Activated naive CD4-positive, alpha-beta T cell treated with anti-CD3 and anti-CD28 coated beads, Interleukin-2, amount 50 U/mL, for 24 hours (primary cell): Measurements from ENCODE around the gene LRBA.

ENCODE experiments used
- H3K27ac Mint-ChIP-seq: one replicate; pipeline ENCODE4 v1.8.0; 2021; ENCODE audit warnings: mild to moderate bottlenecking, mixed read lengths
- H3K27me3 Mint-ChIP-seq: one replicate; pipeline ENCODE4 v1.8.0; 2021; ENCODE audit warnings: mixed read lengths
- H3K36me3 Mint-ChIP-seq: one replicate; pipeline ENCODE4 v1.8.0; 2021; ENCODE audit warnings: mixed read lengths
- H3K4me1 Mint-ChIP-seq: one replicate; pipeline ENCODE4 v1.8.0; 2021; ENCODE audit warnings: mixed read lengths
- H3K4me3 Mint-ChIP-seq: one replicate; pipeline ENCODE4 v1.8.0; 2021; ENCODE audit warnings: mild to moderate bottlenecking, mixed read lengths
- H3K9me3 Mint-ChIP-seq: one replicate; pipeline ENCODE4 v1.8.0; 2021; ENCODE audit warnings: mixed read lengths

LRBA gene

DNA sequence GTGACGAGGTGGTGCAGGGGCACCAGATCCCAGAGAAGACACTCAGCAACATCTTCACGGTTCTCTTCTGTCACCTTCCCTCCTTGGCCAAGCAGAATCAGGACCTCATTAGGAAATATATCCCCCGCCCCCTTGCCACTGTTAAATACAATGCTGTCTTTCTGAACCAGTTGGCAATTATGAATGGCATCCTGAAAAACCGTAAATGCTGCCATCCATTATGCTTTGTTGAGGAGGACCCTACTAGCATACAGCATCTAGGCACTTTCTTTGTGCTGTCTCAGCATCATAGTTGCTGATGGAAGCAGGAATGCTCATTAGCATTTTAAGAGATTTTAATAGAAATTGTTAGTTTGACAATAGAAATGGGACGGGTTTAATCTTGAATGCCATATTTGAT lies 798.4 kb downstream of the LRBA start:
- H3K4me3 Mint-ChIP-seq: no peak overlapping the region
- no peaks in the 10 kb centered on the region for H3K36me3 Mint-ChIP-seq
- peaks cover 5% of the 10 kb centered on the region for H3K27me3 Mint-ChIP-seq
- H3K27ac Mint-ChIP-seq: no peak overlapping the region
- no peaks in the 10 kb centered on the region for H3K9me3 Mint-ChIP-seq
- no peaks in the 10 kb centered on the region for H3K4me1 Mint-ChIP-seq

DNA sequence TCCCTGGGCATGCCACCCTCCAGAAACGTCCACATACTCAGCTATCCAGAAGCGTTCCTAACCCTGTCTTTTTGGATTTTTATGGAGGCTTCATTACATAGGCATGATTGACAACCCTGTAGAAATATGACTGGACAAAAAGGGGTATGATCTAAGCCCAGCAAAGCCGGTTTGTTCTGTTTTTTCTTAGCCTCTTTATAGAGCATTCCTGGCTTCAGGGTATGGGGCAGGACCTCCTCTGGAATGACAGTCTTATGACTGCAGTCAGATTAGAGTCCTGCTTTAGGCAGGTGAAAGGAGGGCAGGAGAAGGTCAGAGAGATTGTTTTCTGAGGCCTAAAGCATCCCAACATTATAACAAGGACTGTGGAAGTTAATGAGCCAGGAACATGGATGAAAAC lies 799.5 kb downstream of the LRBA start:
- H3K4me1 Mint-ChIP-seq: no peaks in the 10 kb centered on the region
- peaks cover 3% of the 10 kb centered on the region for H3K27me3 Mint-ChIP-seq
- H3K4me3 Mint-ChIP-seq: no peak overlapping the region
- H3K9me3 Mint-ChIP-seq: no peaks in the 10 kb centered on the region
- H3K36me3 Mint-ChIP-seq: no peaks in the 10 kb centered on the region
- peak overlapping the region; percentile 46 for H3K27ac Mint-ChIP-seq
